GM06990 (cell line): ENCODE data around the gene ASPHD2.

Source experiments
- DNase-seq: peaks from one replicate; pipeline ENCODE4 v3.0.0-alpha.2; 2011; ENCODE audit not compliant: insufficient read length; ENCODE audit errors: extremely low read depth
- H3K27me3 ChIP-seq: replicated peaks from 2 replicates; pipeline ENCODE4 v1.6.0; 2011; ENCODE audit warnings: low read length; ENCODE audit not compliant: control insufficient read depth, insufficient read depth
- H3K36me3 ChIP-seq: 2 replicates; pipeline ENCODE4 v1.5.1; 2011; ENCODE audit warnings: low read length; ENCODE audit not compliant: control insufficient read depth, insufficient read depth
- H3K4me3 ChIP-seq: replicated peaks from 2 replicates; pipeline ENCODE4 v1.5.1; 2011; ENCODE audit warnings: low read depth, mild to moderate bottlenecking, control low read depth, low read length
- CTCF ChIP-seq: IDR thresholded peaks from 2 replicates; pipeline ENCODE4 v1.5.1; 2011; ENCODE audit warnings: low read length, control low read depth, mild to moderate bottlenecking, inconsistent platforms; ENCODE audit not compliant: insufficient read depth, poor library complexity, severe bottlenecking

Gene ASPHD2

GRCh38 chr22:26409719-26410335 is 19.2 kb upstream of the ASPHD2 start:
- no peaks in the 10 kb centered on the region for H3K36me3 ChIP-seq
- no peak overlapping the region for H3K4me3 ChIP-seq
- TF ChIP-seq CTCF: no peak
- H3K27me3 ChIP-seq: no peaks in the 10 kb centered on the region
- no peak for DNase-seq

GRCh38 chr22:26410386-26410785 is 18.7 kb upstream of the ASPHD2 start:
- Histone ChIP-seq H3K27me3 (no peaks in the 10 kb centered on the region; the same call in 1 of the 2 replicates), H3K36me3 (no peaks in the 10 kb centered on the region), H3K4me3 (no peak overlapping the region)
- TF ChIP-seq CTCF: no peak
- DNase-seq: no peak

GRCh38 chr22:26414347-26414746 is 14.7 kb upstream of the ASPHD2 start:
- H3K27me3 ChIP-seq: no peaks in the 10 kb centered on the region; the same call in none of the 2 replicates
- no peaks in the 10 kb centered on the region for H3K36me3 ChIP-seq
- DNase-seq: no peak
- no peak for TF ChIP-seq CTCF
- no peak overlapping the region for H3K4me3 ChIP-seq

- Histone ChIP-seq H3K4me3 (no peak overlapping the region), H3K27me3 (no peaks in the 10 kb centered on the region; the same call in none of the 2 replicates), H3K36me3 (no peaks in the 10 kb centered on the region)
- DNase-seq: no peak
- no peak for TF ChIP-seq CTCF
These were observed 12.8 kb upstream of the ASPHD2 start for GRCh38 chr22:26416256-26416655.

GRCh38 chr22:26416670-26417276 is 12.3 kb upstream of the ASPHD2 start:
- H3K4me3 ChIP-seq: no peak overlapping the region
- no peak for DNase-seq
- no peaks in the 10 kb centered on the region; the same call in none of the 2 replicates for H3K27me3 ChIP-seq
- H3K36me3 ChIP-seq: no peaks in the 10 kb centered on the region
- no peak for TF ChIP-seq CTCF
